Parathyroid adenoma (tissue), 2 donors: Measurements from ENCODE around the gene SULT2B1.

Experiments
- H2AFZ ChIP-seq: fragments of 300-600 bp; sonication (generic); one replicate; pipeline ENCODE4 v1.7.0; 2017; ENCODE audit warnings: antibody characterized with exemption, mild to moderate bottlenecking
- H3K27ac ChIP-seq: fragments of 300-600 bp; sonication (generic); one replicate; pipeline ENCODE4 v1.7.0; 2017
- H3K27me3 ChIP-seq: fragments of 300-600 bp; sonication (generic); one replicate; pipeline ENCODE4 v1.7.0; 2017; ENCODE audit warnings: low read length; ENCODE audit not compliant: control insufficient read depth, insufficient read depth
- H3K36me3 ChIP-seq: fragments of 300-600 bp; sonication (generic); one replicate; pipeline ENCODE4 v1.7.0; 2017; ENCODE audit warnings: low read length; ENCODE audit not compliant: control insufficient read depth, insufficient read depth
- H3K4me1 ChIP-seq: fragments of 300-600 bp; sonication (generic); one replicate; pipeline ENCODE4 v1.7.0; 2017; ENCODE audit warnings: control low read depth
- H3K4me2 ChIP-seq: fragments of 300-600 bp; sonication (generic); one replicate; pipeline ENCODE4 v1.7.0; 2017; ENCODE audit warnings: low read length
- H3K4me3 ChIP-seq: fragments of 300-600 bp; sonication (generic); one replicate; pipeline ENCODE4 v1.7.0; 2017; ENCODE audit warnings: low read depth, low read length
- H3K79me2 ChIP-seq: fragments of 300-600 bp; sonication (generic); one replicate; pipeline ENCODE4 v1.7.0; 2017; ENCODE audit warnings: control low read depth
- H3K9ac ChIP-seq: fragments of 300-600 bp; sonication (generic); one replicate; pipeline ENCODE4 v1.7.0; 2017; ENCODE audit warnings: mild to moderate bottlenecking
- H3K9me3 ChIP-seq: fragments of 300-600 bp; sonication (generic); one replicate; pipeline ENCODE4 v1.7.0; 2017; ENCODE audit warnings: low read length; ENCODE audit not compliant: control insufficient read depth
- TF ChIP-seq, protein P1 (sequence below): fragments of 300-600 bp; sonication (generic); IDR thresholded peaks from one replicate; pipeline ENCODE4 v1.7.0; 2017; ENCODE audit warnings: antibody characterized with exemption, mild to moderate bottlenecking
- donor health status: primary hyperparathyroidism.

SULT2B1 gene

DNA sequence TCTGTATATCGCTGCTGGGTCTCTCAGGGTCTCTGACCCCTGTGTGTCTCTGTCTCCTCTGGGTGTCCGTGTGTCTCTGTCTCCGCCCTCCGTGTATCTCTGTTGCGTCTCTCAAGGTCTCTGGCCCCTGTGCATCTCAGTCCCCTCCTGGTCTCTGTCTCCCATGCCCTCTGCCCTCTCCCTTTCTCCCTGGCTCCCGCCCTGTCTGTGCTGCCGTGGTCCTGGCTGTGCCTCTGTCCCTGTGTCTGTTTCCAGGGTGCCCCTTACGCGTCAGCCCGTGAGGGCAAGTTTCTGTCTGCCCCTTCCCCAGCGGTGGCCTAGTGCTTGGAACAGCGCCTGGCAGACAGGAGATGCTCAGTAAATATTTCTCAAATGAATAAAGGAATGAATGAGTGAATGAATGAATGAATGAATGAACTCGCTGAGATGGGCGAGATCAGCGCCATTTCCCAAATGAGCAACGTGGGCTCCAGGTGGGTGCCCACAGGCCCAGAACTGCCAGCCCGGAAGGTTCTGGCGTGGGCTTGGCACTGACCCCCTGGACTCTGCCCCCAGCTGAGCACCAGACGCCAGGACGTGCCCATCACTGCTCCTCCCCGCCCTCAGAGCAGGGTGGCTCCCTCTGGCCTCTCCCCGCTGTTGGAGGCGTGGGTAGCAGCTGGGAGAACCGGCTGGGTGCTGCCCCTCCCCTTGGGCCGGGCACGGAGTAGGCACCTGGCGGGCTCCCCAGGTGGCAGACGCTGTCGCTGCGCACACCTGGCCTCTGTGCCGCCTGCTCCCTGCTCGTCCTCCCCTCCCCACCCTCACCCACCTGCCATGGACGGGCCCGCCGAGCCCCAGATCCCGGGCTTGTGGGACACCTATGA lies at the start of gene SULT2B1:
SULT2B1 (plus strand) TSS at position 736 of the 866 bp plus-strand sequence; CDS start at position 817, 81 bp downstream.
- Histone ChIP-seq H3K4me2 (peak within 1 kb of the TSS; percentile 75), H3K4me3 (peak within 1 kb of the TSS; percentile 55)

DNA sequence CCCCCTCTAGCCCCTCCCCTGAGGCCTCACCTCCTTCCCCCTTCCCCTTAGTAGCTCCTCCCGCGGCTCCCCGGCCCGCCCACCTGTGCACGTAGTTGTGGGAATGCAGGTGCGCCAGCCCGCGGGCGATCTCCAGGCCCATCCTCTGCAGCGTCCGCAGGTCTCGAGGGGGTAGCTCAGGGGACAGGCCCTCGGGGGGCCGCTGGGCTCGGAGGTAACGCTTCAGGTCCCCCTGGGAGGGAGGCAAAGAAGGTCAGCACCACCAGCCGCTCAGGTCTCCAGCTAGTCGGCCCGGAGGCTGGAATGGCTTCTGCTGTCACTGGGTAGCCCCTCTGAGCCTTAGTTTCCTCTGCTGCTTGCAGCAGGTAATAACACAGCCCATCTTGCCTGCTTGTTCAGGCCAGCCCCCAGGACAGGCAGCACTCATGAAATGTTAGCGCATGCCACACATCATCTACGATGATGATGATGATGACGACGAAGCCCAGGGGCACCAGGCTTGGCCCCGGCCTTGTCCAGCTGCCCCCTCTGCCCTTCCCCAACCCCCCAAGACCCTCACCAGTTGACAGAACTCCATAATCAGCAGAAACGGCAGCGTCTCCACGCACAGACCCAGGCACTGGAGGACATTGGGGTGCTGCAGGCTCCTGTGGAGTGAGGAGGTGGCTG lies 49.5 kb upstream of the SULT2B1 start:
- no peak overlapping the region for H3K27ac ChIP-seq
- no peak overlapping the region for H3K9ac ChIP-seq
- no peaks in the 10 kb centered on the region for H3K9me3 ChIP-seq
- peak overlapping the region; percentile 80 for H3K4me2 ChIP-seq
- TF ChIP-seq, protein P1, sequence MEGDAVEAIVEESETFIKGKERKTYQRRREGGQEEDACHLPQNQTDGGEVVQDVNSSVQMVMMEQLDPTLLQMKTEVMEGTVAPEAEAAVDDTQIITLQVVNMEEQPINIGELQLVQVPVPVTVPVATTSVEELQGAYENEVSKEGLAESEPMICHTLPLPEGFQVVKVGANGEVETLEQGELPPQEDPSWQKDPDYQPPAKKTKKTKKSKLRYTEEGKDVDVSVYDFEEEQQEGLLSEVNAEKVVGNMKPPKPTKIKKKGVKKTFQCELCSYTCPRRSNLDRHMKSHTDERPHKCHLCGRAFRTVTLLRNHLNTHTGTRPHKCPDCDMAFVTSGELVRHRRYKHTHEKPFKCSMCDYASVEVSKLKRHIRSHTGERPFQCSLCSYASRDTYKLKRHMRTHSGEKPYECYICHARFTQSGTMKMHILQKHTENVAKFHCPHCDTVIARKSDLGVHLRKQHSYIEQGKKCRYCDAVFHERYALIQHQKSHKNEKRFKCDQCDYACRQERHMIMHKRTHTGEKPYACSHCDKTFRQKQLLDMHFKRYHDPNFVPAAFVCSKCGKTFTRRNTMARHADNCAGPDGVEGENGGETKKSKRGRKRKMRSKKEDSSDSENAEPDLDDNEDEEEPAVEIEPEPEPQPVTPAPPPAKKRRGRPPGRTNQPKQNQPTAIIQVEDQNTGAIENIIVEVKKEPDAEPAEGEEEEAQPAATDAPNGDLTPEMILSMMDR = no peak
- no peaks in the 10 kb centered on the region for H3K36me3 ChIP-seq
- H3K27me3 ChIP-seq = no peaks in the 10 kb centered on the region
- H3K4me3 ChIP-seq = peak overlapping the region; percentile 57
- H3K4me1 ChIP-seq = no peaks in the 10 kb centered on the region
- H3K79me2 ChIP-seq = no peaks in the 10 kb centered on the region
- H2AFZ ChIP-seq = no peak overlapping the region

More for the DNA sequence above, at the start of gene SULT2B1:
- Histone ChIP-seq H3K27ac (peak within 1 kb of the TSS; percentile 89), H3K36me3 (no peaks in the 10 kb centered on the region), H3K27me3 (no peaks in the 10 kb centered on the region), H3K79me2 (no peaks in the 10 kb centered on the region), H2AFZ (peak within 1 kb of the TSS; percentile 87), H3K9ac (no peak within 1 kb of the TSS), H3K4me1 (peaks cover 18% of the 10 kb centered on the region), H3K9me3 (no peaks in the 10 kb centered on the region)
- TF ChIP-seq, protein P1 = no peak

DNA sequence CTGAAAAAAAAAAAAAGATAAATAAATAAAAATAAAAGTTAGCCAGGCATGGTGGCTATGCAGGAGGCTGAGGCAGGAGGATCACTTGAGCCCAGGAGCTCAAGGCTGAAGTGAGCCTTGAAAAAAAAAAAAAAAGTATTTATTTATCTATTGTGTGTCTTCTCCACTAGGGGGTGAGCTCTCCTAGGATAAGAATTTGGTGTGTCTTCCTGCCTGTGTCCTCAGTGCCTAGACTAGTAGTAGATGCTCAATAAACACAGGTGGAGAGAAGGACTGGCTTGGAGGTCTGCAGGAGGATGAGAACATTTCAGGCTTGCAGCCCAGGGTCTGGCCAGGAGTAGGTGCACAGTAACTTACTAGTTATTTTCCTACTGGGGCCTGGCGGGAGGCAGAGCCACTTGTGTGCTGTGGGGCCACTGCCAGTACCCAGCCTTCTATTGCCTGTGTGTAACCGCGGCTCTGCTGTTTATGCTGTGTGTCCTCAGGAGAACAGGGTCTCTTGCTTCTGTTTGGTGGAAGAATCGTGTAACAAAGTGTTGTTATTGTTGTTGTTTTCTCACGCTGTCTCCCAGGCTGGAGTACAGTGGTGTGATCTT lies 45.7 kb upstream of the SULT2B1 start:
- H2AFZ ChIP-seq = no peak overlapping the region
- H3K79me2 ChIP-seq = no peaks in the 10 kb centered on the region
- no peak overlapping the region for H3K4me2 ChIP-seq
- TF ChIP-seq, protein P1 = peak; percentile 68
- H3K9ac ChIP-seq = no peak overlapping the region
- H3K27me3 ChIP-seq = no peaks in the 10 kb centered on the region
- peaks cover 5% of the 10 kb centered on the region for H3K4me1 ChIP-seq
- no peaks in the 10 kb centered on the region for H3K36me3 ChIP-seq
- H3K27ac ChIP-seq = no peak overlapping the region
- no peak overlapping the region for H3K4me3 ChIP-seq
- no peaks in the 10 kb centered on the region for H3K9me3 ChIP-seq

DNA sequence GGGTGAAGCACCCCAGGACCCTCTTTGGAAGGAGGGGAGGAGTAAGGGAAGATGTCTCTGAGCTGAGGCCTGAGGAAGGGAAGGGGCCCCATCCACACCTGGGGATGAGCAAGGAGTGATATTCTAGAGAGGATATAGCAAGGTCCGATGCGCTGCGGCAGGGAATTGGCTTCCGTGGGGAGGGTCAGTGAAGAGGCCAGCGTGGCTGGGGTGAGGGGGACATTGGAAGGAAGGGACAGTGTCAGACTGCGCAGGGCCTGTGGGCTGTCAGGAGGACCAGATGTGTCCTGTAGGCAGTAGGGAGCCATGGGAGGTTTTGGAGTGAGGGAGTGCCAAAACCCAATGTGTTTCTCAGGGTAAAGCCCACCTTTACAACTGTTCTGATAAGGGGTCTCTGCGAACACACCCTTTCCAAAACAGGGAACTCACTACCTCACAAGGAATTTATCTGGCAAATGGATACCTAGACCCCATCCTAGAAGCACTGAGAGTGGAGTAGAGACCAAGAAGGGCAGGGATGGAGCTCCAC lies 44.0 kb upstream of the SULT2B1 start:
- H3K36me3 ChIP-seq = no peaks in the 10 kb centered on the region
- H3K9me3 ChIP-seq = no peaks in the 10 kb centered on the region
- H3K27me3 ChIP-seq = no peaks in the 10 kb centered on the region
- no peaks in the 10 kb centered on the region for H3K79me2 ChIP-seq
- H3K4me3 ChIP-seq = no peak overlapping the region
- H3K27ac ChIP-seq = no peak overlapping the region
- H3K4me2 ChIP-seq = no peak overlapping the region
- peaks cover 11% of the 10 kb centered on the region for H3K4me1 ChIP-seq
- H3K9ac ChIP-seq = no peak overlapping the region
- TF ChIP-seq, protein P1 = no peak
- H2AFZ ChIP-seq = no peak overlapping the region
